HUES64 (cell line): Measurements from ENCODE around the gene GNAS-AS1.

Experiments
- H3K27ac ChIP-seq: 2 replicates; pipeline ENCODE4 v1.7.0; 2013; ENCODE audit warnings: low read depth, low read length, inconsistent platforms
- H3K27me3 ChIP-seq: 2 replicates; pipeline ENCODE4 v1.6.1; 2013; ENCODE audit warnings: mild to moderate bottlenecking, low read length; ENCODE audit not compliant: insufficient read depth
- H3K36me3 ChIP-seq: 2 replicates; pipeline ENCODE4 v1.6.1; 2013; ENCODE audit warnings: mild to moderate bottlenecking, low read length; ENCODE audit not compliant: insufficient read depth
- H3K4me1 ChIP-seq: 2 replicates; pipeline ENCODE4 v1.6.1; 2013; ENCODE audit warnings: mild to moderate bottlenecking, low read length, moderate library complexity; ENCODE audit not compliant: insufficient read depth
- H3K4me3 ChIP-seq: 2 replicates; pipeline ENCODE4 v1.5.1; 2013; ENCODE audit warnings: mild to moderate bottlenecking, low read length, moderate library complexity
- H3K9ac ChIP-seq: 2 replicates; pipeline ENCODE4 v1.6.1; 2013; ENCODE audit warnings: mild to moderate bottlenecking, low read depth, low read length
- H3K9me3 ChIP-seq: 2 replicates; pipeline ENCODE4 v1.6.1; 2013; ENCODE audit warnings: low read depth, low read length; ENCODE audit not compliant: insufficient read depth
- WGBS: fragments of 150-250, 120-280 bp; methylation state at CpG from one replicate; pipeline ENCODE4 v1.1.7; 2013; ENCODE audit warnings: missing lambda C conversion rate; 5-methylcytosine and 5-hydroxymethylcytosine counted together

The GNAS-AS1 gene

DNA sequence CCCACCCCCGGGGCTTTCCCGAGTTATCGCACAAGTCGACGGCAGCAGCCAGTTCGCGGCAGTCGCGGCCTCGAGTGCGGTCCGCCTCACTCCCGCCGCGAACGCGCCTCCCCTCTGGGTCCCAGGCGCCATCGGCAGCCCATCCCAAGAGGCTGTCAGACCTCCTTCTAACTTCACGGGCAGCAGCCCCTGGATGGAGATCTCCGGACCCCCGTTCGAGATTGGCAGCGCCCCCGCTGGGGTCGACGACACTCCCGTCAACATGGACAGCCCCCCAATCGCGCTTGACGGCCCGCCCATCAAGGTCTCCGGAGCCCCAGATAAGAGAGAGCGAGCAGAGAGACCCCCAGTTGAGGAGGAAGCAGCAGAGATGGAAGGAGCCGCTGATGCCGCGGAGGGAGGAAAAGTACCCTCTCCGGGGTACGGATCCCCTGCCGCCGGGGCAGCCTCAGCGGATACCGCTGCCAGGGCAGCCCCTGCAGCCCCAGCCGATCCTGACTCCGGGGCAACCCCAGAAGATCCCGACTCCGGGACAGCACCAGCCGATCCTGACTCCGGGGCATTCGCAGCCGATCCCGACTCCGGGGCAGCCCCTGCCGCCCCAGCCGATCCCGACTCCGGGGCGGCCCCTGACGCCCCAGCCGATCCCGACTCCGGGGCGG is 3.4 kb upstream of the GNAS-AS1 start:
- Histone ChIP-seq H3K4me1 (peaks cover 9% of the 10 kb centered on the region; the same call in 1 of the 2 replicates), H3K9ac (no peak overlapping the region), H3K36me3 (0 out of 2 replicates have a peak, but pooled peaks cover 3% of the 10 kb centered on the region), H3K9me3 (no peaks in the 10 kb centered on the region), H3K27ac (no peak overlapping the region), H3K27me3 (peaks cover 73% of the 10 kb centered on the region), H3K4me3 (peak overlapping the region; percentile 44)
- 53% methylated on average over 63 of the region's 63 CpGs for WGBS

DNA sequence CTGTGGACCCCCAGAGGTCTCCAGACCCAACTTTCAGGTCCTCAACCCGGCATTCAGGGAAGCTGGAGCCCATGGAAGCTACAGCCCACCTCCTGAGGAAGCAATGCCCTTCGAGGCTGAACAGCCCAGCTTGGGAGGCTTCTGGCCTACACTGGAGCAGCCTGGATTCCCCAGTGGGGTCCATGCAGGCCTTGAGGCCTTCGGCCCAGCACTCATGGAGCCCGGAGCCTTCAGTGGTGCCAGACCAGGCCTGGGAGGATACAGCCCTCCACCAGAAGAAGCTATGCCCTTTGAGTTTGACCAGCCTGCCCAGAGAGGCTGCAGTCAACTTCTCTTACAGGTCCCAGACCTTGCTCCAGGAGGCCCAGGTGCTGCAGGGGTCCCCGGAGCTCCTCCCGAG is 2.8 kb upstream of the GNAS-AS1 start:
- peaks cover 72% of the 10 kb centered on the region for H3K27me3 ChIP-seq
- H3K4me3 ChIP-seq: peak overlapping the region; percentile 44; the same call in 1 of the 2 replicates
- peaks cover 7% of the 10 kb centered on the region for H3K36me3 ChIP-seq
- no peak overlapping the region for H3K27ac ChIP-seq
- no peaks in the 10 kb centered on the region for H3K9me3 ChIP-seq
- 83% methylated on average over 6 of the region's 6 CpGs for WGBS
- peaks cover 13% of the 10 kb centered on the region; the same call in 1 of the 2 replicates for H3K4me1 ChIP-seq
- H3K9ac ChIP-seq: no peak overlapping the region

DNA sequence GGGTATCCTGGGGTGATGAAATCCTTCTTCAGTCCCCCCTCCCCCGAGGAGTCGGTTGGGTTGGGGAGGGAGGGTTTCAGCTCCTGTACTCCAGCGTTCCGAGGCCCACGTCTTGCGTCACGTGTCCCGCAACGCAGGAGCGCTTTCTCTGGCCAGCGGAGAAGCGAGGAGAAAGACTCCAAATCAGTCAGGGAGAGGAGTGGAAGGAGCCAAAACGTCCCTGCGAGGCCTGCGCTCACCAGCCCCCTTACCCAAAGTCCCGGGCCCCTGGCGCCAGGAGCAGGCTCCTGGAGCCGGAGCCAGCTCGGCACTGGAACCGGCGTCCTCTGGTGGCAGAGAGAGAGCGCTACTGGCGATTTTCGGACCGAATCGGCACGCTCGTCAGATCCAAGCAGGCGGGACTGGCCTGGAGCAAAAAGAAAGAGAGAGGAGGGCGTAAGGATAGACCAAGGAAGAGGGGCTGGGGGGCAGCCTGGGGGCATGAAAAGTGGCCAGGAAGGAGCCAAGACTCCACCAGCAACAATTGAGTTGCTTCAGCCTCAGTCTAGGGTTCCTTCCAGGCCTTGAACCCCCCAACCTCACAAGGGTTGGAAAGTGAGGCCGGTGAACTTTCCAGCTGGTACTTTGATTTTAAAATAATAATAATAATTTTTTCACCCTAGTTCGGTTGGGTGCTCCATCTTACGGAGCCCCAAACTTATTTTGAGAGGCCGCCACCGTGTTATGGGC is 2.0 kb upstream of the GNAS-AS1 start, which contains the start of gene GNAS:
Gene GNAS, plus strand, starts transcription at position 174 of the 729 bp plus-strand sequence.
- 14% methylated on average over 33 of the region's 35 CpGs for WGBS
- Histone ChIP-seq H3K4me3 (peak within 1 kb of the TSS; percentile 82), H3K9me3 (no peaks in the 10 kb centered on the region), H3K27ac (peak within 1 kb of the TSS; percentile 57; the same call in 1 of the 2 replicates), H3K36me3 (peaks cover 14% of the 10 kb centered on the region), H3K9ac (peak within 1 kb of the TSS; percentile 42), H3K4me1 (peaks cover 14% of the 10 kb centered on the region; the same call in 1 of the 2 replicates), H3K27me3 (peaks cover 64% of the 10 kb centered on the region)

DNA sequence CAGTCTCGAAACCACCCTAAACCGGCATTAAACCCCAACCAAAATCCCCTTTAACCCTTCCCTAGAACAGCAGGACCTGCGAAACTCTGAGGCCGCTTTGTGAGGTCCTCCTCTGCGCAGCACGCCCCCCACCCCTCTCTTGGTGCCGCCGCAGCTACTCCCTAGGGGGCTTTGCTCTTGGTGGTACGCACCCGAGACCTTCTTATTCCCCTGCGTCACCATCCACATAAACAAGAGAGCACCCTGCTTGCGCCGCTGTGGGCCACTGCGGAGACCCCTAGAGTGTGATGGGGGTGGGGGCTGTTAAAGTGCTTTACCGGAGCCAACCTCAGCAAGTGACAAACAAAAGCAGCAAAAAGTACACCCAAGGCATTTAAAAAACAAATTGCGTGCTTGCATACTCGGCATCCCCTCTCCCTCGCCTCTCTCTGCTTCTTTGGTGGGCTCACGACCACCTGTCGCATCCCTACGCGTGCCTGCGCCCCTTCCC is 1.3 kb upstream of the GNAS-AS1 start:
- H3K9ac ChIP-seq: peak overlapping the region; percentile 42
- H3K9me3 ChIP-seq: no peaks in the 10 kb centered on the region
- H3K4me3 ChIP-seq: peak overlapping the region; percentile 82
- WGBS: 38% methylated on average over 20 of the region's 23 CpGs
- peaks cover 21% of the 10 kb centered on the region for H3K36me3 ChIP-seq
- peak overlapping the region; percentile 57; the same call in 1 of the 2 replicates for H3K27ac ChIP-seq
- peaks cover 57% of the 10 kb centered on the region for H3K27me3 ChIP-seq
- peaks cover 14% of the 10 kb centered on the region; the same call in 1 of the 2 replicates for H3K4me1 ChIP-seq

DNA sequence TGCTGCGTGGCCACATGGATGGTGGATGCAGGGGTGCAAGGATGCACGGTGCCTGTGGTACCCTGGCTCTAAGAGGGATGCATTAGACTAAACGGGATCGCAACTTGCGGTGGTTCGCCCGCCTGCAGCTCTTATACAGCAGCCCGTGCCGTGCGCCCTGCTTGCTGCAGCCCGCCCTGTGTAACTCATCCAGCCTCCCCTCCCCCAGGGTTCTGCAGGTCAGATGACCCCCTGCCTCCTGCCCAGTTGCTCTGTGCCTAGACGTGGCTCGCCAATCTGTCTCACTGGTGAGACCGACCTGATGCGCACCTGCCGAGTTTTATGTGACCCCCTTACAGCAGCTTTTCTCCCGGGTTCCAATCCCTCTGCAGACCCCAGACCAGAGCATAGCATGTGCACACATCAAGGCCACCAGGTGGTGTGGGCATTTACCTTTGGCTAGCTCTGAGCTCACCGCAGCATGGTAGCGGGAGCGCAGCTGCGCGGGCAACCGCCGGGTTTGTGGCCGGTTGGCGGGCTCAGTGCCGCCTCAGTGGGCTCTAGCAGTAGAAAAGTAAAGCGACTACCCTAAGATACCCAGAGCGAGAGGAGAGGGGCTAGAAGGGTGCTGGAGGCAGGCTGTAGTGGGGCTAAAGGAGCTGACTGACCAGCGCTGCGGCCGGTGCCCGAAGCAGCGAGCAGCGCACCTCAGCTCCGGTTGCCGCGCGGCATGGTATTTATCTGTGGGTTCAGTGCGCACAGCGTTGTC is 693 bp upstream of the GNAS-AS1 start:
- no peaks in the 10 kb centered on the region for H3K9me3 ChIP-seq
- peaks cover 18% of the 10 kb centered on the region for H3K4me1 ChIP-seq
- peak overlapping the region; percentile 82 for H3K4me3 ChIP-seq
- WGBS: 55% methylated on average over 41 of the region's 41 CpGs
- H3K36me3 ChIP-seq: peaks cover 28% of the 10 kb centered on the region
- peak overlapping the region; percentile 42; the same call in 1 of the 2 replicates for H3K9ac ChIP-seq
- H3K27me3 ChIP-seq: peaks cover 51% of the 10 kb centered on the region
- H3K27ac ChIP-seq: no peak overlapping the region

DNA sequence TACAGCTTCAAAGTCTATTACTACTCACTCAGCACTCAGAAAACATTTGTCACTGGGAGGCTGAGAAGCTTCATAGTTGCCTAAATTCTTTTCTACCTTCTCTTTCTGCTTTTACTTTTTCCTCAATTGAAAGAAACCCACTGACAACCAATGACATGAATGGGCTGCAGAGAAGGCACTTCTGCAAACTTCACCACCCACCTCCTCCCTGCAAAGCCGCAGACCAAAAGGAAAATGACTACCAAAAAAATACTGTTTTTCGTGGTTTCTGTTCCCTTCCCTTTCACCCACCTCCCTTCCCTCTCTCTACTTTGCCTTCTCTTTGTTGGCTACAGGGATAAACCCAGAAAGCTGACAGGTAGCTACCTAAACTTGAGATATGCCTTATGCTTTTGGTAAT is 3.2 kb downstream of the GNAS-AS1 start:
- Histone ChIP-seq H3K4me3 (no peak overlapping the region), H3K9me3 (no peaks in the 10 kb centered on the region), H3K36me3 (peaks cover 50% of the 10 kb centered on the region), H3K4me1 (peaks cover 52% of the 10 kb centered on the region), H3K27ac (no peak overlapping the region), H3K9ac (no peak overlapping the region), H3K27me3 (peaks cover 16% of the 10 kb centered on the region)
- WGBS: 86% methylated on average over 2 of the region's 2 CpGs

DNA sequence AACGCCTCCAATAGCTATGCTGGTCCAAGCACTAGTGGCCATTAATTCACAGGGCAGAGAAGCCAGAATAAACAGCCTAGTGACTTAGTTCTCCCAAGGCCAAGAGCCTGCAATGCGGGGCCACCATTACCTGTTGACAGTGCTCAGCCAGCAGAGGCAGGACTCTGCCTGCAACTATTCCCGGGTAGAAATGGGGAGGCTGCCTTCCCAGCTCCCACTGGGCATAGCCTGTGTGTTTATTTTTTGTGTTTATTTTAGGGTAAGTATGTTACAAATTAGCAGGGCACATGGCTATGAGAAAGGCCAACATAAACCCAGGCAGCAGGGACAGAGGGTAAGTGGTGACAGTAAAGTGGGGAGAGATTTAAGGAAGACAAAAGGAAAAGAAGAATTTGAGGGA is 5.0 kb downstream of the GNAS-AS1 start:
- Histone ChIP-seq H3K27ac (0 out of 2 replicates have a peak overlapping the region, but pooled peaks have one; percentile 30), H3K4me3 (no peak overlapping the region), H3K9ac (no peak overlapping the region), H3K36me3 (peaks cover 65% of the 10 kb centered on the region), H3K4me1 (peaks cover 55% of the 10 kb centered on the region), H3K9me3 (no peaks in the 10 kb centered on the region), H3K27me3 (peaks cover 20% of the 10 kb centered on the region)
- WGBS: 67% methylated on average over 3 of the region's 3 CpGs

DNA sequence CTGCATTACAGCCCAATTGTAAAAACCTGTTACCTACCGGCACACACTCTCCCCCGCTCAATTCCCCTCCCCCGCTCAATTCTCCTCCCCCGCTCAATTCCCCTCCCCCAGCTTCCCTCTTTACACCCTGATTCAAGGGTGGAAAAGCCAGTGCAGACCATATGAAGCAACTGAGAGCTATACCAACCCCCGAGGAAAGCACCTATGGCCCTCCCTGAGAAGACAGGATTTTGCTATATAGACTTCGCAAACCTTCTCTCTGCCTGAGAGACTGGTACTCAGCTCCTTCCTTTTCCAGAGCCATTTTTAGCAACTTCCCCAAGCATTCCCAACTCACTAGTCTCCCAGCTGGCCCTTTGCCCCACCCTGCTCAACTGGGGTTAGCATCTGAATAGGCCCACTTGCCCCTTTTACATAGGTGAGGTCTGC is 7.6 kb downstream of the GNAS-AS1 start:
- WGBS: 3% methylated on average over 6 of the region's 6 CpGs
- Histone ChIP-seq H3K27me3 (peaks cover 37% of the 10 kb centered on the region), H3K4me1 (peaks cover 50% of the 10 kb centered on the region), H3K36me3 (peaks cover 55% of the 10 kb centered on the region), H3K9me3 (no peaks in the 10 kb centered on the region), H3K4me3 (peak overlapping the region; percentile 61), H3K27ac (peak overlapping the region; percentile 95), H3K9ac (peak overlapping the region; percentile 65; the same call in 1 of the 2 replicates)

DNA sequence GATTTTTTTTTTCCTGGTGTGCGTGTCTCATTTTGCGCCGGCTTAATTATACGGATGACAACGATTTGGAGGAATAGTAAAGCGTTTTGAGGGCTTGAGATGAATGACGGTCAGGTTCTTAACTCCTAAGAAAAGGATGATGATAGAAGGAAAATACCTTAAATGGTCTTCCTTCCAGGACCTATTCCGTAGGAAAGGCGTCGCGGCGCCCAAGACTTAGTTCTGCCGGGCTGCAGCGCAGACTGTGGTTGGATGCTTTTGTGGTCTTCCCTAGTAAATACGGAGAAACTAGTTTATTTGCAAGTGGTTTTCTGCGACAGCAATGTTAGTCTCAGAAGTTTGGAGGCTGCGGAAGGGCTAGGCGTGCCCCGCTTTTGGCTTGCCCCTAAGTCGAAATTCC is 8.4 kb downstream of the GNAS-AS1 start:
- WGBS: 53% methylated on average over 20 of the region's 20 CpGs
- Histone ChIP-seq H3K36me3 (peaks cover 49% of the 10 kb centered on the region), H3K4me1 (peaks cover 50% of the 10 kb centered on the region), H3K4me3 (peak overlapping the region; percentile 61), H3K27ac (peak overlapping the region; percentile 95), H3K9me3 (no peaks in the 10 kb centered on the region), H3K9ac (peak overlapping the region; percentile 65), H3K27me3 (peaks cover 37% of the 10 kb centered on the region)

DNA sequence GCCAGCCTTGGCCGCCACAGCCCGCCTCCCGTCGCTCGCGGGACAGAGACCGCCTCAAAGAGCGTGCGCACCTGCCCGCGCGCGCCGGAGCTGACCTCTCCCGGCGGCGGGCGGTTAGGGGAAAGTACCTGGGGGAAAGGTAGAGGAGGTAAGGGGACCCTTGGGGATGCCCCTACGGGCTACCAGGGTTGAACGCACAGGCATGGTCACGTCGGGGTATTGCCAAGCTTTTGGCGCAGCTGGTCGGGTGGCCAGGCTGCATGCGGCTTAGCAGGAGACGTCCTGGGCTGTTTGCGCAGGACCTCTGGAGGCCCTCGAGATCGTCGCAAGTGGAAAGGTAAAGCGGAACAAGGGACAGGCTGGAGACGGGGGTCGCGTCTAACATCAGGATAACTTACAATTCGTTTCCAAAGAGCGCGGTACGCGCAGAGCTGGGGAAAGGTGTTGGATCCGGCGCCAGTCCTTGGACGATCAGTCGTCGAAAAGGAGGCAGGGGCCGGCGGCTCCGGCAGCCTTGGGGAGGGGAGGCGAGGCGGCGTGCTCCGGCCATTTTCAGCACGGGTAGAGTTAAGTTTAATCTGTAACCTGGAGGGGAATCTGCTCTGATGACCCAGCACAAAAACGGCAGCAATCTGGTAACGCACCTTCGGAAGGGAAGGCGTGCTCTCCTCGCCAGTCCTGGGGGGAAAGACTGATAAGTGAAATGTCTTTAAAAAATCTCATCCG is 9.0 kb downstream of the GNAS-AS1 start:
- Histone ChIP-seq H3K9ac (peak overlapping the region; percentile 65), H3K4me1 (peaks cover 48% of the 10 kb centered on the region), H3K4me3 (peak overlapping the region; percentile 61), H3K9me3 (no peaks in the 10 kb centered on the region), H3K27me3 (peaks cover 37% of the 10 kb centered on the region), H3K27ac (peak overlapping the region; percentile 95; the same call in 1 of the 2 replicates), H3K36me3 (peaks cover 49% of the 10 kb centered on the region)
- WGBS: 56% methylated on average over 58 of the region's 58 CpGs
